IMR-90 (cell line): ENCODE results near the gene AMD1. TPM values are rescaled to one million over a fixed set of nuclear protein-coding genes. Genes with fewer than 3 reads are reported as not detected.

Source experiments
- ATAC-seq: fragments of 200-7000 bp; cut with Tn5 transposase; 2 replicates; pipeline ENCODE4 v1.9.1; 2020; ENCODE audit warnings: low read depth, mild to moderate bottlenecking, moderate library complexity
- BruUV-seq: library from RNA; stranded (reverse); fragments of 400-500 nt; replicated peaks from 2 replicates; lab custom pipeline; 2021; lab: Mats Ljungman, UMichigan
- CTCF ChIA-PET: fragments of 300-600 bp; formaldehyde crosslinking; extraction: SDS; loops from one replicate; lab custom pipeline; 2021; ENCODE audit warnings: antibody characterized with exemption; lab: Yijun Ruan, JAX
- POLR2A ChIA-PET: fragments of 300-600 bp; sonication (Branson Sonifier 250); formaldehyde crosslinking; loops from one replicate; lab custom pipeline; 2022; ENCODE audit warnings: antibody characterized with exemption; ENCODE audit not compliant: unreplicated experiment; lab: Charles Lee
- DNase-seq: peaks from one replicate; pipeline ENCODE4 v3.0.0; 2013
- H2AFZ ChIP-seq: replicated peaks from 2 replicates; pipeline ENCODE3; 2013; ENCODE audit warnings: low read length, mild to moderate bottlenecking; ENCODE audit not compliant: poor library complexity
- H2AK5ac ChIP-seq: 2 replicates; pipeline ENCODE4 v1.6.1; 2013; ENCODE audit warnings: low read depth, low read length, inconsistent platforms
- H2AK9ac ChIP-seq: replicated peaks from 2 replicates; pipeline ENCODE3; 2013; ENCODE audit warnings: mild to moderate bottlenecking, low read depth, low read length, moderate library complexity; ENCODE audit not compliant: poor library complexity
- H2BK120ac ChIP-seq: 2 replicates; pipeline ENCODE4 v1.6.1; 2013; ENCODE audit warnings: low read depth, low read length, inconsistent platforms
- H2BK15ac ChIP-seq: 3 replicates; pipeline ENCODE4 v1.6.1; 2013; ENCODE audit warnings: low read depth, low read length, inconsistent platforms
- H2BK20ac ChIP-seq: 2 replicates; pipeline ENCODE4 v1.6.1; 2013; ENCODE audit warnings: low read depth, mild to moderate bottlenecking, inconsistent platforms, low read length, moderate library complexity
- H2BK5ac ChIP-seq: 2 replicates; pipeline ENCODE4 v1.6.1; 2013; ENCODE audit warnings: mild to moderate bottlenecking, low read depth, low read length, inconsistent platforms; ENCODE audit not compliant: poor library complexity, severe bottlenecking
- H3K14ac ChIP-seq: replicated peaks from 2 replicates; pipeline ENCODE4 v1.6.1; 2013; ENCODE audit warnings: low read depth, low read length, inconsistent platforms
- H3K18ac ChIP-seq: 2 replicates; pipeline ENCODE4 v1.6.1; 2013; ENCODE audit warnings: low read depth, low read length, control low read depth
- H3K23ac ChIP-seq: 2 replicates; pipeline ENCODE4 v1.6.1; 2013; ENCODE audit warnings: low read depth, low read length, inconsistent platforms
- H3K27ac ChIP-seq: 2 replicates; pipeline ENCODE4 v1.5.1; 2013; ENCODE audit warnings: mild to moderate bottlenecking, control low read depth, low read length; ENCODE audit not compliant: insufficient read depth
- H3K27me3 ChIP-seq: 2 replicates; pipeline ENCODE4 v1.6.1; 2013; ENCODE audit warnings: low read length; ENCODE audit not compliant: control insufficient read depth, insufficient read depth
- H3K36me3 ChIP-seq: 2 replicates; pipeline ENCODE4 v1.6.1; 2013; ENCODE audit warnings: low read length, mixed read lengths; ENCODE audit not compliant: control insufficient read depth, insufficient read depth
- H3K4ac ChIP-seq: 2 replicates; pipeline ENCODE4 v1.6.1; 2013; ENCODE audit warnings: low read depth, low read length, inconsistent platforms
- H3K4me1 ChIP-seq: 2 replicates; pipeline ENCODE4 v1.6.1; 2013; ENCODE audit warnings: low read length, mixed read lengths; ENCODE audit not compliant: control insufficient read depth, insufficient read depth
- H3K4me2 ChIP-seq: 2 replicates; pipeline ENCODE4 v1.6.1; 2013; ENCODE audit warnings: low read depth, mild to moderate bottlenecking, control low read depth, low read length, moderate library complexity
- H3K4me3 ChIP-seq: 2 replicates; pipeline ENCODE4 v1.5.1; 2013; ENCODE audit warnings: low read depth, mild to moderate bottlenecking, control low read depth, low read length, moderate library complexity; ENCODE audit not compliant: insufficient read depth
- H3K56ac ChIP-seq: 2 replicates; pipeline ENCODE4 v1.6.1; 2013; ENCODE audit warnings: low read length, inconsistent platforms; ENCODE audit not compliant: insufficient read depth; ENCODE audit errors: extremely low read depth
- H3K79me1 ChIP-seq, 2 experiments: 2 replicates each; pipeline ENCODE4 v1.6.1; 2013; ENCODE audit warnings: low read length in 2 of 2, inconsistent platforms in 1 of 2, low read depth in 1 of 2
- H3K9ac ChIP-seq: 2 replicates; pipeline ENCODE4 v1.6.1; 2013; ENCODE audit warnings: low read depth, low read length, control low read depth
- H3K9me1 ChIP-seq: 2 replicates; pipeline ENCODE4 v1.6.1; 2013; ENCODE audit warnings: low read length, inconsistent platforms; ENCODE audit not compliant: insufficient read depth
- H3K9me3 ChIP-seq: 2 replicates; pipeline ENCODE4 v1.6.1; 2013; ENCODE audit warnings: low read length; ENCODE audit not compliant: control insufficient read depth, insufficient read depth
- H4K20me1 ChIP-seq: 2 replicates; pipeline ENCODE4 v1.6.1; 2013; ENCODE audit warnings: low read length, inconsistent platforms; ENCODE audit not compliant: insufficient read depth
- H4K5ac ChIP-seq: 2 replicates; pipeline ENCODE4 v1.6.1; 2013; ENCODE audit warnings: mild to moderate bottlenecking, low read depth, low read length, control low read depth
- H4K8ac ChIP-seq, 2 experiments: 2 replicates each; pipeline ENCODE4 v1.6.1; 2013; ENCODE audit warnings: low read depth in 2 of 2, low read length in 2 of 2, control low read depth in 1 of 2, inconsistent platforms in 1 of 2
- H4K91ac ChIP-seq: 2 replicates; pipeline ENCODE4 v1.6.1; 2013; ENCODE audit warnings: low read depth, low read length, inconsistent platforms; ENCODE audit not compliant: insufficient read depth
- CHD1 ChIP-seq: IDR thresholded peaks from 2 replicates; pipeline ENCODE4 v1.6.1; 2012; ENCODE audit warnings: low read depth, low read length, improper control_type of control experiment
- CTCF ChIP-seq: conservative IDR thresholded peaks from 2 replicates; pipeline ENCODE4 v1.5.1; 2012; ENCODE audit warnings: mild to moderate bottlenecking, low read depth, low read length, improper control_type of control experiment
- MXI1 ChIP-seq: IDR thresholded peaks from 2 replicates; pipeline ENCODE4 v1.6.1; 2012; ENCODE audit warnings: low read depth, mild to moderate bottlenecking, low read length, moderate library complexity, borderline replicate concordance
- RAD21 ChIP-seq: IDR thresholded peaks from 2 replicates; pipeline ENCODE4 v1.6.1; 2012; ENCODE audit warnings: low read length, improper control_type of control experiment
- RFX5 ChIP-seq: IDR thresholded peaks from 2 replicates; pipeline ENCODE4 v1.8.0; 2012; ENCODE audit warnings: low read depth, mild to moderate bottlenecking, low read length, moderate library complexity
- WGBS, 2 experiments: methylation state at CpG; one replicate each; pipeline versions ENCODE4 v1.1.5 to v1.1.7; 2013; ENCODE audit warnings: missing lambda C conversion rate in 2 of 2; ENCODE audit not compliant: insufficient read length in 1 of 2; ENCODE audit errors: extremely low coverage in 2 of 2; 5-methylcytosine and 5-hydroxymethylcytosine counted together
- dilution Hi-C: fragments of 300-500 bp; cut with HindIII; formaldehyde crosslinking; loops from one replicate; pipeline ENCODE4 v1.14.3; 2018; ENCODE audit warnings: low sequenced_read_pairs; ENCODE audit not compliant: unreplicated experiment
- in situ Hi-C: fragments of 300-500 bp; cut with MboI; formaldehyde crosslinking; loops from 3 replicates; pipeline ENCODE4 v1.14.3; 2019; ENCODE audit warnings: low sequenced_read_pairs, inconsistent platforms, mixed read lengths
- intact Hi-C: fragments of 100-400 bp; cut with micrococcal nuclease; formaldehyde crosslinking; loops from 2 replicates; pipeline ENCODE4 v1.10.0; 2022
- polyA plus RNA-seq, 3 experiments: library from polyadenylated mRNA; depleted of rRNA; stranded (reverse); fragments of >200 nt; gene quantifications; 2 replicates each; pipeline ENCODE4 v1.2.3, GENCODE V29; 2012; ENCODE audit warnings: low replicate concordance in 1 of 3
- total RNA-seq: library from RNA; depleted of rRNA; stranded (reverse); fragments of >200 nt; gene quantifications from 2 replicates; pipeline ENCODE4 v1.2.3, GENCODE V29; 2012

Gene AMD1
- total and polyA plus RNA-seq, 2 of the 4 experiments (the other 2 are of a cell fraction), result 32.2 to 65.8 TPM

GRCh38 chr6:110853754-110854477 is 20.7 kb upstream of the AMD1 start:
- H3K9me1 ChIP-seq, result no peaks in the 10 kb centered on the region
- H2BK20ac ChIP-seq, result no peak overlapping the region
- no peaks in the 10 kb centered on the region for H4K20me1 ChIP-seq
- H2BK120ac ChIP-seq, result no peak overlapping the region
- 100% methylated on average over 1 of the region's 5 CpGs; no CpG with 5 or more reads in 1 of the 2 experiments for WGBS, 2 experiments
- in situ Hi-C loops (no loop called here), dilution Hi-C loops (no loop called here), intact Hi-C loops (no loop called here)
- H4K8ac ChIP-seq, result no peak overlapping the region
- H2AK5ac ChIP-seq, result no peak overlapping the region
- H3K56ac ChIP-seq, result no peak overlapping the region
- ChIA-PET POLR2A (no interaction called here), CTCF (interaction anchor here (0.5 kb wide), 1 partner anchor 48 kb away, joined by 4 read pairs; no protein-coding TSS in a partner anchor)
- H3K23ac ChIP-seq, result no peak overlapping the region
- no peak overlapping the region for H2BK15ac ChIP-seq
- no peak overlapping the region for H3K4ac ChIP-seq
- ATAC-seq, result no peak
- no TSS peak for BruUV-seq
- H3K4me2 ChIP-seq, result no peak overlapping the region
- no peaks in the 10 kb centered on the region for H3K36me3 ChIP-seq
- H4K91ac ChIP-seq, result no peak overlapping the region
- no peak overlapping the region for H3K27ac ChIP-seq
- no peak overlapping the region for H2BK5ac ChIP-seq
- no peaks in the 10 kb centered on the region for H3K79me1 ChIP-seq
- H2AK9ac ChIP-seq, result no peak overlapping the region
- no peak overlapping the region for H3K4me3 ChIP-seq
- H3K27me3 ChIP-seq, result no peaks in the 10 kb centered on the region
- H3K14ac ChIP-seq, result no peak overlapping the region
- H3K4me1 ChIP-seq, result no peaks in the 10 kb centered on the region
- no peak overlapping the region for H3K18ac ChIP-seq
- no peak for DNase-seq
- TF ChIP-seq RFX5, result no peak
- no peak for TF ChIP-seq CTCF
- TF ChIP-seq CHD1, result no peak
- TF ChIP-seq RAD21, result no peak
- no peak for TF ChIP-seq MXI1
- H2AFZ ChIP-seq, result no peak overlapping the region
- H3K9me3 ChIP-seq, result no peaks in the 10 kb centered on the region
- H3K9ac ChIP-seq, result no peak overlapping the region
- H4K5ac ChIP-seq, result no peak overlapping the region
